MM.1S (cell line): ENCODE results near the gene DNAJA4.

Source experiments
- DNase-seq: peaks from one replicate; pipeline ENCODE4 v3.0.0-alpha.2; 2015
- H2AFZ ChIP-seq: fragments of 300-600 bp; sonication (generic); 2 replicates; pipeline ENCODE4 v1.6.0; 2016; ENCODE audit warnings: antibody characterized with exemption, low read length
- H3F3A ChIP-seq: fragments of 300-600 bp; sonication (generic); 2 replicates; pipeline ENCODE4 v1.6.1; 2016; ENCODE audit warnings: mild to moderate bottlenecking, antibody characterized with exemption, low read length, moderate library complexity, mixed read lengths; ENCODE audit not compliant: insufficient read depth
- H3K27ac ChIP-seq: fragments of 300-600 bp; sonication (generic); 2 replicates; pipeline ENCODE4 v1.5.1; 2016; ENCODE audit warnings: mild to moderate bottlenecking, low read length
- H3K27me3 ChIP-seq: fragments of 300-600 bp; sonication (generic); replicated peaks from 2 replicates; pipeline ENCODE4 v1.6.0; 2016; ENCODE audit warnings: low read length; ENCODE audit not compliant: insufficient read depth
- H3K36me3 ChIP-seq: fragments of 300-600 bp; sonication (generic); replicated peaks from 2 replicates; pipeline ENCODE4 v1.6.1; 2016; ENCODE audit warnings: mild to moderate bottlenecking, low read length, mixed read lengths; ENCODE audit not compliant: insufficient read depth
- H3K4me1 ChIP-seq: fragments of 300-600 bp; sonication (generic); 2 replicates; pipeline ENCODE4 v1.6.1; 2016; ENCODE audit warnings: low read length, mixed read lengths
- H3K4me2 ChIP-seq: fragments of 300-600 bp; sonication (generic); 2 replicates; pipeline ENCODE4 v1.6.0; 2016; ENCODE audit warnings: low read depth, low read length
- H3K4me3 ChIP-seq: fragments of 300-600 bp; sonication (generic); 2 replicates; pipeline ENCODE4 v1.5.1; 2016; ENCODE audit warnings: low read length, mixed read lengths
- H3K79me2 ChIP-seq: fragments of 300-600 bp; sonication (generic); 2 replicates; pipeline ENCODE4 v1.6.1; 2016; ENCODE audit warnings: mixed run types, low read length, mixed read lengths
- H3K9ac ChIP-seq: fragments of 300-600 bp; sonication (generic); 2 replicates; pipeline ENCODE4 v1.6.1; 2016; ENCODE audit warnings: low read length, mixed read lengths
- H3K9me2 ChIP-seq: fragments of 300-600 bp; sonication (generic); replicated peaks from 2 replicates; pipeline ENCODE4 v1.6.1; 2016; ENCODE audit warnings: mild to moderate bottlenecking, low read length, mixed read lengths; ENCODE audit not compliant: insufficient read depth
- H3K9me3 ChIP-seq: fragments of 300-600 bp; sonication (generic); replicated peaks from 2 replicates; pipeline ENCODE4 v1.6.1; 2016; ENCODE audit warnings: mild to moderate bottlenecking, low read length, mixed read lengths; ENCODE audit not compliant: insufficient read depth
- H4K20me1 ChIP-seq: fragments of 300-600 bp; sonication (generic); 2 replicates; pipeline ENCODE4 v1.6.1; 2016; ENCODE audit warnings: mild to moderate bottlenecking, low read length, moderate library complexity, mixed read lengths; ENCODE audit not compliant: insufficient read depth
- EZH2 ChIP-seq: fragments of 300-600 bp; sonication (generic); optimal IDR thresholded peaks from 2 replicates; pipeline ENCODE3; 2017; ENCODE audit warnings: low read depth, mild to moderate bottlenecking, antibody characterized with exemption, low read length, mixed read lengths
- EZH2phosphoT487 ChIP-seq: fragments of 300-600 bp; sonication (generic); IDR thresholded peaks from 2 replicates; pipeline ENCODE4 v1.6.1; 2018; ENCODE audit warnings: antibody characterized with exemption, low read length
- TF ChIP-seq, protein P1 (sequence below): fragments of 300-600 bp; sonication (generic); IDR thresholded peaks from 2 replicates; pipeline ENCODE4 v1.5.1; 2016; ENCODE audit warnings: antibody characterized with exemption, low read length, mixed read lengths

DNAJA4 gene

GRCh38 chr15:78276064-78276943 is 11.9 kb downstream of the DNAJA4 start:
- Histone ChIP-seq H3K9me3 (no peaks in the 10 kb centered on the region), H3K9ac (no peak overlapping the region), H3K4me2 (no peak overlapping the region), H3K27me3 (no peaks in the 10 kb centered on the region), H3F3A (no peaks in the 10 kb centered on the region), H3K79me2 (no peaks in the 10 kb centered on the region), H4K20me1 (no peaks in the 10 kb centered on the region), H3K9me2 (no peaks in the 10 kb centered on the region), H3K4me1 (no peaks in the 10 kb centered on the region), H3K36me3 (no peaks in the 10 kb centered on the region), H3K27ac (no peak overlapping the region), H3K4me3 (no peak overlapping the region), H2AFZ (no peak overlapping the region)
- DNase-seq, result no peak
- TF ChIP-seq, protein P1, sequence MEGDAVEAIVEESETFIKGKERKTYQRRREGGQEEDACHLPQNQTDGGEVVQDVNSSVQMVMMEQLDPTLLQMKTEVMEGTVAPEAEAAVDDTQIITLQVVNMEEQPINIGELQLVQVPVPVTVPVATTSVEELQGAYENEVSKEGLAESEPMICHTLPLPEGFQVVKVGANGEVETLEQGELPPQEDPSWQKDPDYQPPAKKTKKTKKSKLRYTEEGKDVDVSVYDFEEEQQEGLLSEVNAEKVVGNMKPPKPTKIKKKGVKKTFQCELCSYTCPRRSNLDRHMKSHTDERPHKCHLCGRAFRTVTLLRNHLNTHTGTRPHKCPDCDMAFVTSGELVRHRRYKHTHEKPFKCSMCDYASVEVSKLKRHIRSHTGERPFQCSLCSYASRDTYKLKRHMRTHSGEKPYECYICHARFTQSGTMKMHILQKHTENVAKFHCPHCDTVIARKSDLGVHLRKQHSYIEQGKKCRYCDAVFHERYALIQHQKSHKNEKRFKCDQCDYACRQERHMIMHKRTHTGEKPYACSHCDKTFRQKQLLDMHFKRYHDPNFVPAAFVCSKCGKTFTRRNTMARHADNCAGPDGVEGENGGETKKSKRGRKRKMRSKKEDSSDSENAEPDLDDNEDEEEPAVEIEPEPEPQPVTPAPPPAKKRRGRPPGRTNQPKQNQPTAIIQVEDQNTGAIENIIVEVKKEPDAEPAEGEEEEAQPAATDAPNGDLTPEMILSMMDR, result no peak
- TF ChIP-seq EZH2, result no peak
- no peak for TF ChIP-seq EZH2phosphoT487

GRCh38 chr15:78280319-78281072 is 16.1 kb downstream of the DNAJA4 start:
- Histone ChIP-seq H2AFZ (no peak overlapping the region), H3K9me2 (no peaks in the 10 kb centered on the region), H3K4me2 (no peak overlapping the region), H3K36me3 (no peaks in the 10 kb centered on the region; the same call in 1 of the 2 replicates), H3K9ac (no peak overlapping the region), H3K27me3 (no peaks in the 10 kb centered on the region), H3K79me2 (no peaks in the 10 kb centered on the region), H4K20me1 (no peaks in the 10 kb centered on the region), H3K4me1 (no peaks in the 10 kb centered on the region), H3K9me3 (no peaks in the 10 kb centered on the region), H3K27ac (no peak overlapping the region), H3K4me3 (no peak overlapping the region), H3F3A (no peaks in the 10 kb centered on the region)
- no peak for DNase-seq
- TF ChIP-seq, protein P1, result no peak
- TF ChIP-seq EZH2phosphoT487 (no peak), EZH2 (no peak)

GRCh38 chr15:78282324-78282723 is 18.0 kb downstream of the DNAJA4 start:
- TF ChIP-seq EZH2, result no peak
- Histone ChIP-seq H3K4me3 (no peak overlapping the region), H3F3A (no peaks in the 10 kb centered on the region), H2AFZ (no peak overlapping the region), H3K27ac (no peak overlapping the region), H3K27me3 (no peaks in the 10 kb centered on the region), H4K20me1 (no peaks in the 10 kb centered on the region), H3K4me1 (no peaks in the 10 kb centered on the region), H3K9me2 (no peaks in the 10 kb centered on the region), H3K9ac (no peak overlapping the region), H3K36me3 (no peaks in the 10 kb centered on the region; the same call in 1 of the 2 replicates), H3K9me3 (no peaks in the 10 kb centered on the region), H3K79me2 (no peaks in the 10 kb centered on the region), H3K4me2 (no peak overlapping the region)
- no peak for DNase-seq
